ENCODE data around the gene MAMDC2. TPM values are rescaled to one million over a fixed set of nuclear protein-coding genes. Genes with fewer than 3 reads are reported as not detected.

Gene MAMDC2
- total and polyA plus RNA-seq, 2 of the 4 experiments (the other 2 are of a cell fraction), result 5.0 to 5.2 TPM

DNA sequence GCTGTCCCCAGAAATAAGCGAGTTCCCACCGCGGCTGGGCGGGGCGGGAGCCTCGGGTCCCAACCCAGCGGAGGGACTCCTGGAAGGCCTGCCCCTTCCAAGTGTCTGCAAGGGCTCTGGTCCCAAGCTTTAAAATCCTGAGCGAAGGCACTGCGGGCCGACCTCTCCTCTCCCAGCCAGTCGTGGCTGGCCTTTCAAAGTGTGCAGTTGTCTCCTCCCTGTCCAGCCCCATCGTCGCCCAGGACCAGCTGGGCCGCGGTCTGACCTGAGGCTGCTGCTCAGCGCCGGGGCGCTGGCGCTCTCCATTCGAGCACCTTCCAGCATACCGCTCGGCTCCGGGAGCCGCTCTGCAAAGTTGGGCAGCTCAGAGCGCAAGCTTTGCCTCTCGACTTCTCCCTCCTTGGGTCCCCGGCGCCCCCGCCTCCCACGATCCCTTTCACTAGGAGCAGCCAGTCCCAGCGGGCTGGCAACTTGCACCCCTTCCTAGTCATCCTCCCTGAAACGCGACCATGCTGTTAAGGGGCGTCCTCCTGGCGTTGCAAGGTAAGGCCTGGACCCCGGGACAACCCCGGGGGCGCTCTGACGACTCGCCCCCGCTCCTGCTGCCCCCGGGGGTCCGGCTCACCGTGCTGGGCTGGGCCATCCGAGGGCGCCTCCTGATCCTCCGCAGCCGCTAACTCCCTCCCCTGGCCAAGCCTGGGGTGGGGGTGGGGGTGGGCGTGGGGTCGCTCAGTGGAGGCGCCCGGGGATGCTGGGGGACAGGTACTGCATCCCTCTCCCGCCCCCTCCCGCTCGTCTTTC lies at the start of gene MAMDC2 (continued):
- TF ChIP-seq, protein P1, sequence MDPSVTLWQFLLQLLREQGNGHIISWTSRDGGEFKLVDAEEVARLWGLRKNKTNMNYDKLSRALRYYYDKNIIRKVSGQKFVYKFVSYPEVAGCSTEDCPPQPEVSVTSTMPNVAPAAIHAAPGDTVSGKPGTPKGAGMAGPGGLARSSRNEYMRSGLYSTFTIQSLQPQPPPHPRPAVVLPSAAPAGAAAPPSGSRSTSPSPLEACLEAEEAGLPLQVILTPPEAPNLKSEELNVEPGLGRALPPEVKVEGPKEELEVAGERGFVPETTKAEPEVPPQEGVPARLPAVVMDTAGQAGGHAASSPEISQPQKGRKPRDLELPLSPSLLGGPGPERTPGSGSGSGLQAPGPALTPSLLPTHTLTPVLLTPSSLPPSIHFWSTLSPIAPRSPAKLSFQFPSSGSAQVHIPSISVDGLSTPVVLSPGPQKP (IDR thresholded peaks at IDR 0.05; ENCODE audit: borderline replicate concordance, low read depth, low read length), result no peak
- no peak for TF ChIP-seq MXI1 (IDR thresholded peaks at IDR 0.05; ENCODE audit: borderline replicate concordance, low read depth, low read length)
- no peak for TF ChIP-seq MAFK (IDR thresholded peaks at IDR 0.05; ENCODE audit: low read depth, low read length)
- no peak; the same call in 1 of the 2 replicates for TF ChIP-seq MAZ (IDR thresholded peaks at IDR 0.05; ENCODE audit: borderline replicate concordance, low read depth, low read length)
- TF ChIP-seq, protein P2, sequence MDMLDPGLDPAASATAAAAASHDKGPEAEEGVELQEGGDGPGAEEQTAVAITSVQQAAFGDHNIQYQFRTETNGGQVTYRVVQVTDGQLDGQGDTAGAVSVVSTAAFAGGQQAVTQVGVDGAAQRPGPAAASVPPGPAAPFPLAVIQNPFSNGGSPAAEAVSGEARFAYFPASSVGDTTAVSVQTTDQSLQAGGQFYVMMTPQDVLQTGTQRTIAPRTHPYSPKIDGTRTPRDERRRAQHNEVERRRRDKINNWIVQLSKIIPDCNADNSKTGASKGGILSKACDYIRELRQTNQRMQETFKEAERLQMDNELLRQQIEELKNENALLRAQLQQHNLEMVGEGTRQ (IDR thresholded peaks at IDR 0.05; ENCODE audit: low read depth, low read length), result no peak
- no peak for TF ChIP-seq FOS (IDR thresholded peaks at IDR 0.05; ENCODE audit: low read depth, low read length)
- no peak for TF ChIP-seq NFE2L2 (IDR thresholded peaks at IDR 0.05; ENCODE audit: low read depth, low read length)

All from IMR-90 (cell line).